B cell (primary cell): ENCODE measurements around the gene SPRY2. TPM values are rescaled to one million over a fixed set of nuclear protein-coding genes. Genes with fewer than 3 reads are reported as not detected.
A peak's percentile ranks its signal among the peaks of the same experiment; 100 is the strongest.

Experiments
- ATAC-seq: fragments of 200-7000 bp; cut with Tn5 transposase; one replicate; pipeline ENCODE4 v1.10.0; 2021; ENCODE audit warnings: low read depth, mild to moderate bottlenecking, moderate number of reproducible peaks, moderate library complexity
- CTCF ChIA-PET: fragments of 350-600 bp; sonication (Branson Sonifier 250); formaldehyde crosslinking; loops from one replicate; lab custom pipeline; 2021; ENCODE audit warnings: antibody characterized with exemption, inconsistent platforms; lab: Charles Lee
- POLR2A ChIA-PET: fragments of 350-600 bp; sonication (Branson Sonifier 250); formaldehyde crosslinking; loops from one replicate; lab custom pipeline; 2021; ENCODE audit warnings: antibody characterized with exemption; lab: Charles Lee
- DNase-seq: peaks from one replicate; pipeline ENCODE4 v3.0.0; 2013
- H2AFZ ChIP-seq: 2 replicates; pipeline ENCODE4 v1.6.1; 2012; ENCODE audit warnings: mild to moderate bottlenecking, low read depth, low read length; ENCODE audit not compliant: insufficient read depth, poor library complexity, severe bottlenecking
- H3K27ac ChIP-seq, 2 donors: 1 replicate in 1 of 2; 2 replicates in 1 of 2; pipeline ENCODE4 v1.5.1; 2012 to 2013; ENCODE audit warnings: low read length in 2 of 2, mild to moderate bottlenecking in 2 of 2, moderate library complexity in 1 of 2
- H3K27me3 ChIP-seq, 4 experiments: fragments of 200-600 bp in 1 of 4; sonication (generic) in 1 of 4; replicated peaks in 1 of 4; 1 replicate in 2 of 4; 2 replicates in 2 of 4; pipeline versions ENCODE4 v1.6.1 to v1.7.0; 2013 to 2016; ENCODE audit warnings: low read length in 3 of 4, mild to moderate bottlenecking in 2 of 4, mixed read lengths in 1 of 4, moderate library complexity in 1 of 4; ENCODE audit not compliant: insufficient read depth in 4 of 4, control insufficient read depth in 3 of 4; ENCODE audit errors: control extremely low read depth in 1 of 4
- H3K36me3 ChIP-seq, 2 experiments: replicated peaks in 1 of 2; 1 replicate in 1 of 2; 2 replicates in 1 of 2; pipeline versions ENCODE4 v1.6.1 to v1.7.1; 2013; ENCODE audit warnings: low read length in 1 of 2; ENCODE audit not compliant: insufficient read depth in 2 of 2, control insufficient read depth in 1 of 2; ENCODE audit errors: control extremely low read depth in 1 of 2, extremely low read depth in 1 of 2
- H3K4me1 ChIP-seq, 2 donors: fragments of 200-600 bp in 1 of 2; sonication (generic) in 1 of 2; 1 replicate in 1 of 2; 2 replicates in 1 of 2; pipeline versions ENCODE4 v1.5.1 to v1.6.1; 2013 to 2017; ENCODE audit warnings: low read length in 2 of 2; ENCODE audit not compliant: control insufficient read depth in 2 of 2, insufficient read depth in 2 of 2
- H3K4me2 ChIP-seq: replicated peaks from 2 replicates; pipeline ENCODE3; 2012; ENCODE audit warnings: mild to moderate bottlenecking, low read depth, low read length; ENCODE audit not compliant: poor library complexity, severe bottlenecking
- H3K4me3 ChIP-seq, 5 experiments: fragments of 200-600 bp in 1 of 5; sonication (generic) in 1 of 5; 1 replicate in 3 of 5; 2 replicates in 2 of 5; pipeline versions ENCODE4 v1.5.1 to v1.7.0; 2011 to 2016; ENCODE audit warnings: low read length in 4 of 5, mild to moderate bottlenecking in 4 of 5, low read depth in 2 of 5, control low read depth in 1 of 5, moderate library complexity in 1 of 5; ENCODE audit not compliant: insufficient read depth in 1 of 5; ENCODE audit errors: control extremely low read depth in 1 of 5, extremely low read depth in 1 of 5
- H3K79me2 ChIP-seq: fragments of 200-600 bp; sonication (generic); one replicate; pipeline ENCODE4 v1.6.0; 2016; ENCODE audit warnings: low read length; ENCODE audit not compliant: control insufficient read depth, insufficient read depth
- H3K9ac ChIP-seq: fragments of 200-600 bp; sonication (generic); 2 replicates; pipeline ENCODE4 v1.6.1; 2017; ENCODE audit warnings: mild to moderate bottlenecking, low read length, moderate library complexity
- H3K9me3 ChIP-seq, 3 donors: one replicate each; pipeline versions ENCODE4 v1.6.1 to v1.7.1; 2013; ENCODE audit warnings: low read length in 2 of 3; ENCODE audit not compliant: control insufficient read depth in 2 of 3, insufficient read depth in 1 of 3; ENCODE audit errors: control extremely low read depth in 1 of 3
- H4K20me1 ChIP-seq: 2 replicates; pipeline ENCODE4 v1.6.0; 2012; ENCODE audit warnings: mild to moderate bottlenecking, low read length; ENCODE audit not compliant: insufficient read depth, control insufficient read depth, poor library complexity, severe bottlenecking
- H3K27ac Mint-ChIP-seq: one replicate; pipeline ENCODE4 v1.8.0; 2021; ENCODE audit warnings: mixed read lengths
- H3K27me3 Mint-ChIP-seq: one replicate; pipeline ENCODE4 v1.8.0; 2021; ENCODE audit warnings: mixed read lengths
- H3K4me1 Mint-ChIP-seq: one replicate; pipeline ENCODE4 v1.8.0; 2021; ENCODE audit warnings: mixed read lengths
- H3K4me3 Mint-ChIP-seq: one replicate; pipeline ENCODE4 v1.8.0; 2021; ENCODE audit warnings: mixed read lengths
- H3K9me3 Mint-ChIP-seq: one replicate; pipeline ENCODE4 v1.8.0; 2022; ENCODE audit warnings: mixed read lengths; ENCODE audit not compliant: insufficient read depth
- CTCF ChIP-seq: fragments of 200-600 bp; IDR thresholded peaks from one replicate; pipeline ENCODE4 v1.8.0; 2022; ENCODE audit warnings: antibody characterized with exemption, mild to moderate bottlenecking
- EZH2 ChIP-seq: IDR thresholded peaks from 2 replicates; pipeline ENCODE4 v1.6.1; 2012; ENCODE audit warnings: borderline replicate concordance, low read depth, mild to moderate bottlenecking, moderate library complexity, low read length; ENCODE audit not compliant: insufficient read depth, poor library complexity, severe bottlenecking
- WGBS: methylation state at CpG from one replicate; pipeline ENCODE4 v1.1.5; 2013; ENCODE audit warnings: missing lambda C conversion rate; ENCODE audit not compliant: insufficient coverage; 5-methylcytosine and 5-hydroxymethylcytosine counted together
- intact Hi-C: fragments of 100-400 bp; cut with micrococcal nuclease; formaldehyde crosslinking; loops from one replicate; pipeline ENCODE4 v1.10.0; 2022
- polyA plus RNA-seq: library from polyadenylated mRNA; depleted of rRNA; stranded (reverse); fragments of >200 nt; gene quantifications from 2 replicates; pipeline ENCODE4 v1.2.3, GENCODE V29; 2012
- total RNA-seq, 2 donors: library from RNA; stranded (reverse); fragments of 120-200 nt in 1 of 2; gene quantifications; 1 replicate in 1 of 2; 2 replicates in 1 of 2; pipeline versions ENCODE4 v1.2.3 to v1.2.4, GENCODE V29; 2013 to 2022

SPRY2 gene
- total and polyA plus RNA-seq, 2 donors (not counting 1 experiment from before 2014, with no cell fraction given), result 0.86 to 0.96 TPM

GRCh38 chr13:80338781-80339562, 2.0 kb downstream of the SPRY2 start:
- intact Hi-C loops, result no loop called here
- peak overlapping the region; percentile 74 for H2AFZ ChIP-seq
- CTCF ChIA-PET, result interaction anchor here (0.8 kb wide), 1 partner anchor 24 kb away, joined by 3 read pairs; no protein-coding TSS in a partner anchor
- peaks cover 0 to 9% (median 0%) of the 10 kb centered on the region in 3 donors for H3K9me3 ChIP-seq
- Mint-ChIP-seq H3K27ac (no peak overlapping the region), H3K9me3 (no peaks in the 10 kb centered on the region), H3K4me3 (no peak overlapping the region), H3K4me1 (peaks cover 23% of the 10 kb centered on the region), H3K27me3 (peaks cover 25% of the 10 kb centered on the region)
- H3K4me3 ChIP-seq, result peak overlapping the region; percentile 40 to 74 (median 56)
- H3K27me3 ChIP-seq, result peaks cover 0 to 36% (median 16%) of the 10 kb centered on the region in 4 experiments
- DNase-seq, result peak; percentile 40
- no peak for TF ChIP-seq CTCF
- TF ChIP-seq EZH2, result no peak
- no peak for ATAC-seq
- no peaks in the 10 kb centered on the region for H3K36me3 ChIP-seq
- H3K27ac ChIP-seq, result no peak overlapping the region
- H3K4me2 ChIP-seq, result peak overlapping the region; percentile 95
- H3K9ac ChIP-seq, result peak overlapping the region; percentile 66
- no peaks in the 10 kb centered on the region for H4K20me1 ChIP-seq
- H3K79me2 ChIP-seq, result no peaks in the 10 kb centered on the region
- peaks cover 38 to 39% of the 10 kb centered on the region in 2 donors for H3K4me1 ChIP-seq
- POLR2A ChIA-PET, result no interaction called here
- under 1% methylated on average over 31 of the region's 40 CpGs for WGBS
